Measurements from ENCODE around the gene LRAT. TPM values are rescaled to one million over a fixed set of nuclear protein-coding genes. Genes with fewer than 3 reads are reported as not detected.
A peak's percentile ranks its signal among the peaks of the same experiment; 100 is the strongest.

The LRAT gene
- polyA plus RNA-seq, 1 donor from 2014 or later, result not detected

- Mint-ChIP-seq H3K27ac (no peak overlapping the region), H3K27me3 (peaks cover 45% of the 10 kb centered on the region), H3K9me3 (no peaks in the 10 kb centered on the region), H3K36me3 (no peaks in the 10 kb centered on the region), H3K4me1 (peaks cover 0 to 9% (median 4%) of the 10 kb centered on the region in 3 donors), H3K4me3 (no peak overlapping the region)
These were observed 3.3 kb upstream of the LRAT start for GRCh38 chr4:154740462-154740861.

- H3K9me3 Mint-ChIP-seq, result peaks cover 0 to 2% (median 0%) of the 10 kb centered on the region in 3 donors
- H3K36me3 Mint-ChIP-seq, result no peaks in the 10 kb centered on the region
- H3K27me3 Mint-ChIP-seq, result peaks cover 42% of the 10 kb centered on the region
These were observed 2.6 kb upstream of the LRAT start for GRCh38 chr4:154741131-154741665.

GRCh38 chr4:154741922-154742850 lies 1.6 kb upstream of the LRAT start:
- Mint-ChIP-seq H3K27ac (no peak overlapping the region), H3K9me3 (peaks cover 0 to 2% (median 0%) of the 10 kb centered on the region in 3 donors), H3K36me3 (no peaks in the 10 kb centered on the region), H3K27me3 (peaks cover 42% of the 10 kb centered on the region), H3K4me3 (peak overlapping the region; percentile 2 to 45 (median 42)), H3K4me1 (peaks cover 0 to 9% (median 6%) of the 10 kb centered on the region in 3 donors)

More at GRCh38 chr4:154741131-154741665, 2.6 kb upstream of the LRAT start:
- H3K4me1 Mint-ChIP-seq, result peaks cover 0 to 9% (median 5%) of the 10 kb centered on the region in 3 donors
- no peak overlapping the region for H3K27ac Mint-ChIP-seq
- H3K4me3 Mint-ChIP-seq, result no peak overlapping the region

GRCh38 chr4:154744341-154744926 lies 634 bp downstream of the LRAT start:
- Mint-ChIP-seq H3K4me3 (peak overlapping the region; percentile 72 to 90 (median 82)), H3K9me3 (peaks cover 0 to 2% (median 0%) of the 10 kb centered on the region in 3 donors), H3K36me3 (no peaks in the 10 kb centered on the region), H3K27me3 (peaks cover 45% of the 10 kb centered on the region), H3K4me1 (peaks cover 0 to 9% (median 6%) of the 10 kb centered on the region in 3 donors), H3K27ac (no peak overlapping the region)

GRCh38 chr4:154757713-154758112 lies 13.9 kb downstream of the LRAT start:
- H3K27ac Mint-ChIP-seq, result no peak overlapping the region
- no peaks in the 10 kb centered on the region for H3K4me1 Mint-ChIP-seq
- no peak overlapping the region for H3K4me3 Mint-ChIP-seq
- peaks cover 0 to 3% (median 0%) of the 10 kb centered on the region in 3 donors for H3K9me3 Mint-ChIP-seq
- H3K36me3 Mint-ChIP-seq, result no peaks in the 10 kb centered on the region
- peaks cover 11% of the 10 kb centered on the region for H3K27me3 Mint-ChIP-seq

GRCh38 chr4:154760895-154761294 lies 17.1 kb downstream of the LRAT start:
- no peaks in the 10 kb centered on the region for H3K4me1 Mint-ChIP-seq
- H3K27me3 Mint-ChIP-seq, result peaks cover 13% of the 10 kb centered on the region
- H3K9me3 Mint-ChIP-seq, result peaks cover 0 to 3% (median 0%) of the 10 kb centered on the region in 3 donors
- H3K36me3 Mint-ChIP-seq, result no peaks in the 10 kb centered on the region
- H3K27ac Mint-ChIP-seq, result no peak overlapping the region
- H3K4me3 Mint-ChIP-seq, result no peak overlapping the region

GRCh38 chr4:154778264-154778663 lies 34.5 kb downstream of the LRAT start:
- Mint-ChIP-seq H3K4me3 (no peak overlapping the region), H3K27me3 (peaks cover 1% of the 10 kb centered on the region), H3K9me3 (peaks cover 2 to 14% (median 6%) of the 10 kb centered on the region in 3 donors), H3K36me3 (peaks cover 1% of the 10 kb centered on the region), H3K4me1 (no peaks in the 10 kb centered on the region), H3K27ac (no peak overlapping the region)

- H3K9me3 Mint-ChIP-seq, result peaks cover 2 to 14% (median 6%) of the 10 kb centered on the region in 3 donors
- H3K27ac Mint-ChIP-seq, result no peak overlapping the region
- no peaks in the 10 kb centered on the region for H3K4me1 Mint-ChIP-seq
- no peak overlapping the region for H3K4me3 Mint-ChIP-seq
- peaks cover 1% of the 10 kb centered on the region for H3K36me3 Mint-ChIP-seq
- H3K27me3 Mint-ChIP-seq, result peaks cover 1% of the 10 kb centered on the region
These were observed 35.7 kb downstream of the LRAT start for GRCh38 chr4:154779362-154779947.

GRCh38 chr4:154781126-154781982 lies 37.6 kb downstream of the LRAT start, which contains the start of gene RBM46:
Gene RBM46, plus strand, starts transcription at chr4:154781272. Its CDS starts 15,481 bp downstream, at chr4:154796753.
- Mint-ChIP-seq H3K9me3 (peaks cover under 1 to 9% (median 1%) of the 10 kb centered on the region in 3 donors), H3K27me3 (no peaks in the 10 kb centered on the region), H3K27ac (no peak within 1 kb of the TSS), H3K36me3 (peaks cover under 1% of the 10 kb centered on the region), H3K4me3 (peak within 1 kb of the TSS in 1 of 4 donors; percentile 58), H3K4me1 (no peaks in the 10 kb centered on the region)

- peak overlapping the region in 1 of 4 donors; percentile 58 for H3K4me3 Mint-ChIP-seq
- no peaks in the 10 kb centered on the region for H3K4me1 Mint-ChIP-seq
- no peaks in the 10 kb centered on the region for H3K27me3 Mint-ChIP-seq
- no peak overlapping the region for H3K27ac Mint-ChIP-seq
- no peaks in the 10 kb centered on the region for H3K36me3 Mint-ChIP-seq
- peaks cover 0 to 8% (median 0%) of the 10 kb centered on the region in 3 donors for H3K9me3 Mint-ChIP-seq
These were observed 38.1 kb downstream of the LRAT start for GRCh38 chr4:154781983-154782293.

Other genes starting within 250 kb of the LRAT start
- gene PLRG1, start 193.6 kb upstream of the LRAT start, polyA plus RNA-seq, result 64.2 TPM
- gene FGB, start 181.0 kb upstream of the LRAT start, polyA plus RNA-seq, result not detected
- not detected for gene FGA, start 153.3 kb upstream of the LRAT start, polyA plus RNA-seq
- not detected for gene FGG, start 131.3 kb upstream of the LRAT start, polyA plus RNA-seq
- gene RBM46, start 37.3 kb downstream of the LRAT start, polyA plus RNA-seq, result not detected